Stimulated activated CD8-positive, alpha-beta memory T cell treated with anti-CD3 and anti-CD28 coated beads, Interleukin-7, amount 100 ng/mL, for 48 hours (primary cell): ENCODE results near the gene KCNQ1.

Experiments
- DNase-seq, 2 donors: peaks; one replicate each; pipeline ENCODE4 v3.0.0-alpha.2; 2020; ENCODE audit warnings: low read depth in 1 of 2; ENCODE audit errors: extremely low read depth in 1 of 2

KCNQ1 gene

DNA sequence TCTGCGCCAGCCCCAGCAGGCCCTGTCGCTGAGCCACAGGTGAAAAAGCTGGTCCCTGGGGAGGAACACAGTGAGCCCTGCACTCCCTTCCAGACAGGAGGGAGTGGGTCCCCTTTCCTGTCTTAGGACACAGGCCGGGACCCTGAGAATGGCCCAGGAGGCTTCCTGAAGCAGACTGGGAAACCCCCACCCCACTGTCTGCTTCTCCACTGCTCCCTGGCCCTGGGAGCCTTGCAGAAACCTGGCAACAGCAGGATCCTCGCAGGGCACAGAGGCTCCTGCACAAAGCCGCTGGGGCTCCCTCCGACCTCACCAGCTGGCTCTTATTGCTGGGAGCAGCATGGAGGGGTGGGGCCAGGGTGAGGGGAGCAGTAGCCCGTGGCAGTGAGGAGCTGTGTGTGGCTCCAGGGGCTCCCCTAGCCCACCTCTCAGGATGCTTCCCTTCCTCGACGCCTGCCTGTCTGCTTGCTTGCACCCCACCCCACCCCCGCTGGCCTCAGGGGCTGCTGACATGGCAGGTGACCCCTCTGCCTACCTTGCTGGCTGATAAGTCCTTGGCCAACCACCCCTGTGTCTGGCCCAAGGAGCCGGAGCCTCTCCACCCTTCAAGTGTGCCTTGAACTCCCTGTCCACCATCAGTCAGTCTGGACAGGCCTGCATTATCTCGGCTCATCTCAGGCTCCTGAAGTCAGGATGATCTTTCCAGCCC, 327.1 kb downstream of the KCNQ1 start:
- DNase-seq = no peak

DNA sequence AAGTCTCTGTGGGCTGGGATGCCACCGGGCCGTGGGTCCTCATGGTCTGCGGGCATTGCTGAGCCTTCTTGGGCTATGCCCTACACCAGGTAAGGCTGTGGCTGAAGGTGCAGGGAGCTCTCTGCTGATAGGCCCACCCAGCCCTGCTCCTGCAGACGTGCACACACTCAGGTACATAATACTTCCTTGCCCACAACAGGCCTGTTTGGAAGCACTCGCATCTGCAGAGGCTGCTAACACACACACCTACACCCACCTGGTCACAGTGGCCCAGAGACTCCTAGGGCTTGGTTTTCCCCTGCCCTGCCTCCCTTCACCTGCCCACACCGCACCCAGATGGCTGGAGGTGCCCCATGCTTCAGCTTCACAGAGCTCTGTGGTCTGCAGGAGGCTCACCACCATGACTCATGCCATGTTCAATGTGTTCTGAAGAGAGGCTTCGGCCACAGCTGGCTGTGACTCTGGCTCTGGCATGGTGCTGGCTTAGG, 327.8 kb downstream of the KCNQ1 start:
- DNase-seq = peak in 1 of 2 donors; percentile 57

DNA sequence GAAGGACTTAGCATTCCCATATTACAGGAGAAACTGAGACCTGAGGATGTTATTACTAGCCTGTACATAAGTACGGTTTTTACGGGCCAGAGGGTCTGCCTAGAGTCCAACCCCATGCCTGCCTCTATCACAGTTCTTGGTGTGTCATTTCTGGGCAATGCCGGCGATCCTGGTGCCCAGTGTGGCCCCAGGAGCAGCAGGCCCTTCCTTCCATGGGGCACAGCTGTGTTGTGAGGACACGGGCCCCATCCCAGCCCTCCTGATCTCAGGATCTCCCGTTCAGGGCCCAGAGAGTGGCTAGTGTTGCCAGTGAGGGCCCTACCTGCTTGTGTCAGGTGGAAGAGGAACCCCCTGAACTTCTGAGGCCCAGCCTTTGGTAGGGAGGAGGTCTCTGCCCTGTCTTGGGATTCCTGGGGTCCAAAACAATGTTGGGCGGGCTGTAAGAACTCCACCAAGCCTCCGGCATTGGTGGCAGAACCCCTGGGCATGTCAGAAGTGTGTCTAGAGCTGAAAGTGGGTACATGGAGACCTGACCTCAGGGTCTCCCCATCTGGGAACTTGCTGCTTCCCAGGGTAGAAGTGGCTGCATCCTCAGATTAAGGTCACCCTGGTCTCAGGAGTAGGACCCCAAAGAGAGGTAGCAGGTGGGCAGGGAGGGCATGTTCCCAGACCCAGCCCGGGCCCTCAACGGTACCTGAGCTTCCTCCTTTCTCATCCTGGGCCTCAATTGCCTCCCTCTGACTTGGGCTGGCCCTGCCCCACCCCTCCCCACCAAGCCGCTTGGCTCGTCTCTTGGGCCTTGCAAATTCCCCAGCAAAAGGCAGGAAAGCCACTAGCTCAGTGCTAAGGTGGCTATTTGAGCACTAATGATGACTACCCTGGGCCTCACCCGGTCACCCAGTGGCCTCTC, 329.6 kb downstream of the KCNQ1 start:
- no peak for DNase-seq

- DNase-seq = no peak
These were observed 330.3 kb downstream of the KCNQ1 start for GRCh38 chr11:2775083-2775625.

GRCh38 chr11:2775626-2776350, 331.0 kb downstream of the KCNQ1 start:
- DNase-seq = no peak

DNA sequence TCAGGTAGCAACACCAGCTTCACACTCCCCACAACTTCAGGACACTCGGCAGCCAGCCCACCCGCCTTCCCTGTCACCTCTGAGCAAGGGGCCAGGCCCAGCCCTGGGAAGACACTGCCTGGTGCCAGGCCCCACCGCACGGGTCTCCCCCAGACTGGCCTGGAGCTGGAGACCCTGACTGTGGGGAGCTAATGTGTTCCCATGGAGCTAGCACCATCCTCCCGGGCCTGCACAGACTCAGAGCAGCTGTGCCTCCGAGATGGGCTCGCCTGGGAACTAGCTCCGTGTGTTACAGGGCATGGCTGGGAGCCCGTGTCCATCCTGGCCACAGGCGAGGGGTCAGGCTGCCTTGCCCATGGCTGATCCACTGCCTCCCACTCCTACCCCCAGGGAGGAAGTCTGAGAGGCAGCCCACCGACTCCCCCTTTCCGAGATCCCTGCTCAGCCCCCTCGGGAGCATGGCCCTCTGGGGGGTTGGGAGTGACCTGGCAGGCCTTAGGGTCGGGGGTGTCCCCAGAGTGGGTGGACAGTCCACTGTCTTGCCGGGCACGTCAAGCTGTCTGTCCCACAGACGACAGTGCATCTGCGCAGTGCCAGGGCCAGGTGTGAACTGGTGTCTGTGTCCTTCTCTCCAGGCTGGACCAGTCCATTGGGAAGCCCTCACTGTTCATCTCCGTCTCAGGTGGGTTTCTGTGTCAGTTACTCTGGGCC, 331.7 kb downstream of the KCNQ1 start:
- no peak for DNase-seq

- DNase-seq = no peak
These were observed 332.6 kb downstream of the KCNQ1 start for GRCh38 chr11:2777386-2777785.

- no peak for DNase-seq
These were observed 333.2 kb downstream of the KCNQ1 start for GRCh38 chr11:2777871-2778629.

DNA sequence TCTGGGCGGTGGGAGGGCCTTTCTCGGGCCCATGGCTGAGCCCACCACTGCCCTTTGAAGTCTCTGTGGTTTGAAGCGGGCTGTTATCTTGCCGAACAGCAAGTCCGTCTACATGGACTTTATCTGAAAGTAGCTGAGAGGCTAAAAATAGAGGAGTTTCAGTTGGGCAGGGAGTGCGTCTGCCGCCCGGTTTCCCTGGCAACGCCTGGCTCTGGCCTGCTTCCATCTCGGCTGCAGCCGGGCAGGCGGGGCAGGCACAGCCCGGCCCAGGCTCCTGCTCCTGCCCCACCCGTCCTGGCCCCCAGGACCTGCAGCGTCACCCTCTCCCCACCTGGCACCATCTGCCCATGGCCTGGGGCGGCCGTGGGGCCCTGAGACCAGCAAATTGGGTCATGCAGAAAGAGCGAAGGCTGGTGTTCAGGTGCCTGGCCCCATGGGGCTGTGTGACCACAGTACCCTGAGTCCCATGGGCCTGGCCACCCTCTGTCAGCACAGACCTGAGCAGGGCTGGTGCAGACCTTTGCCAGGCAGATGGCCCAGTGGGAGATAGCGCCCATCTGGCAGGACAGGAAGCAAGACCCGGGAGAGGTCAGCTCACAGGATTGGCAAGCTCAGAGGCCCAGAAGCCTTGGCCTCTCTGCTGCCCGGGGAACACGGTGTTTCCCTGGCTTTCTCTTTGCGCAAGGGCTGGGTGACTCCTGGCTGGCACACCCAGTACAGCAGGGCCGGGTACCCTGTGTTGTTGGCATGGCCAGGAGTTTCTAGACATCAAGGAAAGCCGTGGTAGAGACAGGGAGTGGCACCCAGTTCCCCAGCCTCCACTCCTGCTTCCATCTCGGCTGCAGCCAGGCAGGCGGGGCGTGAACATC, 334.1 kb downstream of the KCNQ1 start:
- no peak for DNase-seq

- DNase-seq = no peak
These were observed 334.7 kb downstream of the KCNQ1 start for GRCh38 chr11:2779499-2779980.

- no peak for DNase-seq
These were observed 335.4 kb downstream of the KCNQ1 start for GRCh38 chr11:2779981-2780849.

GRCh38 chr11:2780850-2781407, 336.1 kb downstream of the KCNQ1 start:
- DNase-seq = no peak

- no peak for DNase-seq
These were observed 336.8 kb downstream of the KCNQ1 start for GRCh38 chr11:2781408-2782274.

DNA sequence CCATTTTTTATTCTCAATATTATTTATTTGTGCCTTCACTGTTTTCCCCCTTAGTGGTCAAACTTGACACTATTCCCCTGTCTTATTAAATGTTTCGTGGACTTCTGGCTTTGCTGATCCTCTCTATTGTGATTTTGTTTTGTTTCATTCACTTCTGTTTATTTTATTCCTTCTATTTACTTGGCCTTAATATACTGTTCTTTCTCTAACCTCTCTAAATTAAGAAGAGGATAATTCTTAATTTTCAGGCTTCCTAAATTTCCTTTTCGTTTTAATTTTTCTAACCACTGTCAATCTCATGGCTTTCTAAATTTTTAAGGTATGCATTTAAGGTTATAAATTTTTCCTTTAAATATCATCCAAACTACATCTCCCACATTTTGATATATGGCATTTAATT, 338.0 kb downstream of the KCNQ1 start:
- no peak for DNase-seq

GRCh38 chr11:2783536-2784082, 338.8 kb downstream of the KCNQ1 start:
- no peak for DNase-seq

DNA sequence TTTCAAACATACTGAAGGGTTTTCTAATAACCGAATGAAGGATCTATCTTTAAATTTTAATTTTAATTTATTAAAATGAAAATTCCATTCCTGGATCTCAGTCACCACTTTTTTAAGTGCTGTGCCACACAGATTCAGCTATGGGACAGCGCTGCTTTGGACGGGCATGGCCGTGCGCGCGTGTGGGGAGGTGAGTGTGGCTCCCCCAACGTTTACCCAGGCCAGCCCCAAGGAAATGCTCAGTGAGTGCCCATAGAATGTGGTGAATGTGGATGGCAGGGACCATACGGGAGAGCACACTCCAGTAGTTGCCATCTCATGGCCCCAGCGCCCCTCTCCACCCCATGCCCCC, 343.0 kb downstream of the KCNQ1 start:
- no peak for DNase-seq
